DND-41 (cell line): Measurements from ENCODE around the gene MPO.
A peak's percentile ranks its signal among the peaks of the same experiment; 100 is the strongest.

Source experiments
- ATAC-seq: fragments of 200-7000 bp; cut with Tn5 transposase; 3 replicates; pipeline ENCODE4 v1.9.1; 2021; ENCODE audit warnings: low read depth; ENCODE audit not compliant: insufficient read depth
- DNase-seq: peaks from one replicate; pipeline ENCODE4 v3.0.0-alpha.2; 2020
- H2AFZ ChIP-seq: 2 replicates; pipeline ENCODE4 v1.6.0; 2012; ENCODE audit warnings: low read depth, low read length
- H3K27ac ChIP-seq: 2 replicates; pipeline ENCODE4 v1.5.1; 2012; ENCODE audit warnings: low read length, inconsistent platforms
- H3K27me3 ChIP-seq: fragments of 200-600 bp; sonication (generic); 2 replicates; pipeline ENCODE4 v1.6.0; 2012; ENCODE audit warnings: low read length, mild to moderate bottlenecking, inconsistent platforms; ENCODE audit not compliant: insufficient read depth, poor library complexity
- H3K36me3 ChIP-seq: 2 replicates; pipeline ENCODE4 v1.5.1; 2012; ENCODE audit warnings: low read length, inconsistent platforms; ENCODE audit not compliant: insufficient read depth
- H3K4me1 ChIP-seq: 2 replicates; pipeline ENCODE4 v1.5.1; 2012; ENCODE audit warnings: mild to moderate bottlenecking, low read length; ENCODE audit not compliant: insufficient read depth
- H3K4me2 ChIP-seq: 2 replicates; pipeline ENCODE4 v1.6.0; 2012; ENCODE audit warnings: mild to moderate bottlenecking, moderate library complexity, low read length, inconsistent platforms; ENCODE audit not compliant: insufficient read depth
- H3K4me3 ChIP-seq, 2 experiments: fragments of 200-600 bp in 1 of 2; shearing (Covaris generic) in 1 of 2; 2 replicates each; pipeline ENCODE4 v1.5.1; 2012 to 2016; ENCODE audit warnings: inconsistent platforms in 2 of 2, low read length in 2 of 2, mild to moderate bottlenecking in 2 of 2, low read depth in 1 of 2, moderate library complexity in 1 of 2
- H3K79me2 ChIP-seq: 2 replicates; pipeline ENCODE4 v1.6.0; 2012; ENCODE audit warnings: low read length, inconsistent platforms; ENCODE audit not compliant: insufficient read depth
- H3K9ac ChIP-seq: 2 replicates; pipeline ENCODE4 v1.6.0; 2012; ENCODE audit warnings: low read depth, mild to moderate bottlenecking, inconsistent platforms, low read length, moderate library complexity
- H3K9me3 ChIP-seq: 2 replicates; pipeline ENCODE4 v1.5.1; 2012; ENCODE audit warnings: low read length, moderate library complexity, mild to moderate bottlenecking, inconsistent platforms; ENCODE audit not compliant: insufficient read depth, severe bottlenecking
- H4K20me1 ChIP-seq: 2 replicates; pipeline ENCODE4 v1.6.0; 2012; ENCODE audit warnings: low read length; ENCODE audit not compliant: insufficient read depth
- CTCF ChIP-seq: IDR thresholded peaks from 2 replicates; pipeline ENCODE4 v1.5.1; 2012; ENCODE audit warnings: borderline replicate concordance, low read length, moderate library complexity, mild to moderate bottlenecking; ENCODE audit not compliant: poor library complexity, severe bottlenecking; ENCODE audit errors: extremely low read depth
- EZH2 ChIP-seq: IDR thresholded peaks from 3 replicates; pipeline ENCODE4 v1.6.1; 2012; ENCODE audit warnings: borderline replicate concordance, low read depth, mild to moderate bottlenecking, moderate library complexity, low read length, inconsistent platforms; ENCODE audit not compliant: severe bottlenecking

MPO gene

GRCh38 chr17:58305626-58306025 is 24.9 kb upstream of the MPO start:
- Histone ChIP-seq H3K27me3 (no peaks in the 10 kb centered on the region), H3K4me1 (no peaks in the 10 kb centered on the region), H3K4me3 (no peak overlapping the region), H3K9ac (no peak overlapping the region), H3K27ac (no peak overlapping the region), H3K36me3 (0 out of 2 replicates have a peak, but pooled peaks cover 7% of the 10 kb centered on the region), H3K79me2 (no peaks in the 10 kb centered on the region), H2AFZ (no peak overlapping the region), H4K20me1 (peaks cover 6% of the 10 kb centered on the region; the same call in 1 of the 2 replicates), H3K4me2 (no peak overlapping the region), H3K9me3 (no peaks in the 10 kb centered on the region)
- peak; percentile 2 for DNase-seq
- TF ChIP-seq CTCF (no peak), EZH2 (no peak)
- no peak for ATAC-seq

GRCh38 chr17:58304750-58305486 is 24.2 kb upstream of the MPO start:
- Histone ChIP-seq H4K20me1 (peaks cover 6% of the 10 kb centered on the region; the same call in 1 of the 2 replicates), H3K4me3 (no peak overlapping the region), H2AFZ (peak overlapping the region; percentile 57; the same call in 1 of the 2 replicates), H3K4me1 (no peaks in the 10 kb centered on the region), H3K9ac (no peak overlapping the region), H3K79me2 (no peaks in the 10 kb centered on the region), H3K27ac (peak overlapping the region; percentile 49; the same call in 1 of the 2 replicates), H3K27me3 (no peaks in the 10 kb centered on the region), H3K4me2 (no peak overlapping the region), H3K9me3 (no peaks in the 10 kb centered on the region), H3K36me3 (0 out of 2 replicates have a peak, but pooled peaks cover 7% of the 10 kb centered on the region)
- TF ChIP-seq CTCF (no peak), EZH2 (no peak)
- DNase-seq: peak; percentile 3
- no peak for ATAC-seq

- peak overlapping the region; percentile 49; the same call in 1 of the 2 replicates for H3K27ac ChIP-seq
- peak overlapping the region; percentile 57 for H2AFZ ChIP-seq
- no peaks in the 10 kb centered on the region for H3K79me2 ChIP-seq
- H3K4me2 ChIP-seq: no peak overlapping the region
- H3K9ac ChIP-seq: no peak overlapping the region
- peaks cover 4% of the 10 kb centered on the region; the same call in 1 of the 2 replicates for H4K20me1 ChIP-seq
- TF ChIP-seq CTCF (peak; percentile 90), EZH2 (no peak)
- H3K36me3 ChIP-seq: 0 out of 2 replicates have a peak, but pooled peaks cover 7% of the 10 kb centered on the region
- no peaks in the 10 kb centered on the region for H3K4me1 ChIP-seq
- peak; percentile 82 for ATAC-seq
- DNase-seq: peak; percentile 72
- H3K4me3 ChIP-seq: no peak overlapping the region
- H3K27me3 ChIP-seq: no peaks in the 10 kb centered on the region
- no peaks in the 10 kb centered on the region for H3K9me3 ChIP-seq
Observed at GRCh38 chr17:58303971-58304749, 23.4 kb upstream of the MPO start.
